Stimulated activated CD4-positive, alpha-beta T cell treated with anti-CD3 and anti-CD28 coated beads, Interleukin-4, amount 100 ng/mL, for 1 hour (primary cell): ENCODE data around the gene GTPBP4.

Experiments
- DNase-seq: peaks from one replicate; pipeline ENCODE4 v3.0.0-alpha.2; 2020

GTPBP4 gene

DNA sequence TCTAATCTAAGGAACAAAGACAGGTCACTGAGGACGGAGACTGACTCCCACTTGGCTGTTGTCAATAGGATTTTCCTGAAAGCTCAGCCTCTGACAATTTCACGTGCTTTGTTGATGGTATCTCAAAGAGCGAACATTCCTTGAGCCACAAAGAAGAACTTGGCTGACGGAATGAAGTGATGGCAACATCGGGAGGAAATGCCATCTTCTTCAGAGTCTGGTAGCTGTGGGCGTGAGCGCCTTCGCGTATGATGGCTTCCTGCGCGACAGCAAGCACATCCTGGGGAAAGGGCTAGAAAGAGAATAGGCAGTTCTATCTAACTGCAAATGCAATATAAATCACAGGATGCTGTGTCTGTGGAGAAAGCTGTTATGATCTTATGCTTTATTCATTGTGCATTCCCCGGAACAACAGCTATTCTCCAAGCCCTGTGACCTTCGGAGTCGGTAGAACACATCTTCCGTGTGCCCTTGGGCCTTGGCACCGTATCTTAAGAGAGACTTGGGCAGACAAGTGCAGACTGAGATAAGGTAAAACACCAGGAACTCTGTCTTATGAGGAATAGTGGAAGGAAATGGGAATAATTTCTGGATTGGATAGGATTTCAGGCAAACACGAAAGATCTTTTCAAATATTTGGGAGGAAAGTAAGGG lies 19.6 kb upstream of the GTPBP4 start:
- DNase-seq: no peak

DNA sequence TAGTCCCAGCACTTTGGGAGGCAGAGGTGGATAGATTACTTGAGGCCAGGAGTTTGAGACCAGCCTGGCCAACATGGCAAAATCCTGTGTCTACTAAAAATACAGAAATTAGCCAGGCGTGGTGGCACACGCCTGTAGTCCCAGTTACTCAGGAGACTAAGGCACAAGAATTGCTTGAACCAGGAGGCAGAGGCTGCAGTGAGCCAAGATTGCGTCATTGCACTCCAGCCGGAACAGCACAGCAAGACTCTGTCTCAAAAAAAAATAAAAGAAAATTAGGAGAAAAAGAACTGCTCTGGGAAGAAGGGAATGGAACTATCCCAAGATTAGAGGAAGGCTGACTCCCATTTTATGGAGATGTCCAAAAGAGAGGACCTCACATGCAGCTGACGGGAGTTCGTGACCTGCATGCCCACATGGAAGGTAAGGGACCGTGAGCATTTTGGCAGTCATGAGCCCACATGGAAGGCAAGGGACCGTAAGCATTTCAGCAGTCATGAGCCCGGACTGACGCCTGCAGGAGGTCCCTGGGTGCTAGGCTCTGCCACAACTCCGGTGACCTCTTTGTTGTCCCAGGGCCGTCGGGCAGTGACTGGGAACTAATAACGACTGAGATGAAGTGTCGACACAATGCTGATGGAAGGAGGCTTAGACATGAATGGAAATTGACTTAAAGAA lies 18.6 kb upstream of the GTPBP4 start:
- DNase-seq: no peak

DNA sequence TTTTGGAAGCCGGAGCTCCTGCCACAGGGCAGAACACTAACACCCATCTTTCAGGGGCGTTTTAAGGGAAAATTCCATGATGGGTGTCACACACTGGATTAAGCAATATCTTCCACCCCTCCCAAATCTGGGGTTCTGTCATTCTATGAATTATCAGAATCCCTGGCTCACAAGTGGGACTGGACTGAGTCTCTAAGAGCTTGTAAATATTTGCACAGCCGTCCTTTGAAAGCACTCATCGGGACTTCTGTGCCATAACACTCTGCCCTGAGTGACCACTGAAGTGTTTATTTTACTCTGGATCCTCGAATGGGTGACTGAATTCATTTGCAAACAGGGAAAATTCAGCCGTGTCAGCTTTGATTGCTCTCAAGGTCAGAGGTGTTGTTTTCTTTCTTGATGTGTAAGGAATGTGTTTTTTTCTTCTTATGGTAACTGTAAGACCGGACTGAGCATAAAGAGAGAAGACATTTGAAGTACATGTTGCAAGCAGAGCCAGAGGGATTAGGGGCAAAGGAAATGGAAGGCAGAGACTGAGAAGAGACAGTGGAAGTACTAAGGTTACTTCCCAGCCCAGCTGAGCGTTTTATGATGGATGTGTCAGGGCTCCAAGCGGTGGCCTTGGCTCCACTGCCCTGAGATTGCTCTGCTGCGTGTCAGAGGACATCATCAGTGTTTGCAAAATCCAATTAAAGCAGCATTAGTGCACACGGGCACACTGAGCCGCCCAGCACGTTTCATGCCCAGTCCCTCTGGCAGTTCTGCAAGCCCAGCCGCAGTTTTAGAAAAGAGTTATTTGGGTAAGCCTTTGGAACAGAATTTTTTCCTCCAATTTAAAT lies 17.7 kb upstream of the GTPBP4 start:
- DNase-seq: no peak

DNA sequence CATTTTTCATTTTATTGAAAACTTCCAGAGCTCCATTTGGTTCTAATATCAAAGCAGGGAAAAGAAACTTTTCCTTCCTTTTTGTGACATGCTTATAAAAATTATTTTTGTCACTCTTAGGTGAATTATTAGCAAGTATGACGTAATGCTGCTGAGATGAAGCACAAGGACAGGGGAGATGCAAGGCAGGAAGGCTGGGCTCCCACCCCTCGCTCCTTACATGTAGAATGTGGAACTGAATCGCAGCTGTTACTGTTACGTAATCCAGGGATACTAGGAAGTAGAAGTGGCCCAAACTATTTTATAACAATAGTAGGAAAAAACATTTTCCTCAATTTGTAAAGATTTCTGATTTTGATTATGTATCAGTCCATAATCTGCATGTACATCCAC lies 17.1 kb upstream of the GTPBP4 start:
- DNase-seq: no peak

DNA sequence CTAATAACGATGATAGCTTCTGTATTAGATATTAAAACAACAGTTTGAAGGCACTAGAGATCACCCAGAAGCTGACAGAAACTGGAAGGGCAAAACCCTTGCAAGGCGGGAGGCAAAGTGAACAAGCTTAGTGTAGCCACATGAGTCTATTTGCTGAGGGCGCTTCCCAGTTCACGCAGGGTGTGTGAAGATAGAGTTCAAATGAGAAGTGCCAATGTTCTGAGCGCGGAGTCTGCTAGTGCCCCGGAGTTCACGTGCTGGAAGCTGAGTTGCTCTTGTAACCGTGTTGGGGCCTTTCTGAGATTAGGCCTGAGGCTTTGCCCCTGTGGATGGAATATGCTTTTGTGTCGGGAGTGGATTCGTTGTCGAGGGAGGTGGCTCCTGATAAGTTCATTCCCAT lies 16.6 kb upstream of the GTPBP4 start:
- no peak for DNase-seq

DNA sequence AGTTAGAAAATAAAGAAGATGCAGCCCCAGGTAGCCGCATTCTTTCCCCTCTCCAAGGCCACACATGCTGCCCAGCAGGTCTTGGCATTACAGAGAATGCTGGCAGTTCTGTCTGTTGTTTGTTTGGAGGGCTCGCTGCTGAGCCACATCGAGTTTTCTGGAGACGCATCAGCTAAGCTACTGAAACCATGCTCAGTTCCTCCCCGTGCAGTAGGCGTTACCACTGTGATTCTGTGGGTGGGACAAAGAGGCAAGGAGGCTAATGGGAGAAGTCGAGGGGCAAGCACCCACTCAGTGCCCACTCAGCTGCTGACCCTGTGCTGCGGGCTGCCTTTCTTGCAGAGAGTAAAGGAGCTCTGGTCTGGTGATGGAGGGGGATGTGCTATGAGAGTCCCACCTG lies 15.5 kb upstream of the GTPBP4 start:
- DNase-seq: no peak

DNA sequence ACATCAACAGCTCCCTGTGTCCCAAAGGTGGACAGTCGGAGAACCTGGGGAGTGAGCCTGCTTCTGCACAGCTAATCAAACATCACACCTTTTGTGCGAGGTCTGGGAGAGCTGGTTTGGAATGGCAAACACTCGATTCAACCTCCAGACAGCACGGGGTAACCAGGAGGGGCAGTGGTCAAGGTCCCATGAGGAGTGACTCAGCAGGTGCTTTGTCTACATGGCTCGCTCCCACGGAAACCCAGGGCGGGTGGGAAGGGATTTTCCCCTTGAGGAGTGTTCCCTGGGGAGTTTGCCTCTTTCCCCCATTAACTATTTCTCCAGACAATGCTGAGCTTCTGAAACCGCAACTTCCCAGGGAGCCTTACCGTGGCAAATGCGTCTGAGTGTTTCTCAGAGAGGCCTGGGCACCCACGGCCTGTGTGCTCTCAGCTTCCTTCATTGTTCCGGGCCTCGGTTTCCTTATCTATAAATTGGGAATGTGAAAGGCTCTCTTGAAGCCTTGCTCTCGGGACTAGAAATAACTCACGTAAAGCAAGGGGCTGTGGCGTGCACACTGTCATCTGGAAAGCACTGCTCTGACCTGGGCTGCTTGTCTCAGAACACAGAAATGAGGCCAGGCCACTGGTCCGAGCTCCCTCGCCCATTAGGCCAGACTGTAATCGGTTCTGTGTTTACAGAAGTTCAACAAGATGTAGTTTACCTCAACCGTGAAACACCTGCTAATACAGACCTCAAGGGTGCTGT lies 14.0 kb upstream of the GTPBP4 start:
- DNase-seq: no peak

DNA sequence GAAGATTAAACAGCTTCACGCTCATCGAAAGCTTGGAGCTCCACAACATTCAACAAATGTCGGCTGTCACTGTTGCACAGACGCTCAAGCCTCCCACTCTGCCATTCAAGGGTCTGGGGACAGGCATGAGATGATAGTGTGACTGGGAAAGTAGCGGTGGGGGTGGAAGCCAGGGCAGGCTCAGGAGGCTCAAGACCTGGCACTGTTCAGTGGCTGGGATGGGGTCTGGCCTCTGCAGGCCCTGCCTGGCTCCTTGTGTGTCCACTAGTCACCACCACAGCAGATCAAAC lies 13.5 kb upstream of the GTPBP4 start:
- DNase-seq: no peak

DNA sequence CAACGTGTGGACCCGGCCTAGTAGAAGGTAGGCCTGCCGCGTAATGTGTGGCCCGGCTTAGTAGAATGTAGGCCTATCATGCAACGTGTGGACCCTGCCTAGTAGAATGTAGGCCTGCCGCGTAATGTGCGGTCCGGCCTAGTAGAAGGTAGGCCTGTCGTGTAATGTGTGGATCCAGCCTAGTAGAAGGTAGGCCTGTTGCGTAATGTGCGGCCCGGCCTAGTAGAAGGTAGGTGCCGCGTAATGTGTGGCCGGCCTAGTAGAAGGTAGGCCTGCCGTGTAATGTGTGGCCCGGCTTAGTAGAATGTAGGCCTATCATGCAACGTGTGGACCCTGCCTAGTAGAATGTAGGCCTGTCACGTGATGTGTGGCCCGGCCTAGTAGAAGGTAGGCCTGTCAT lies 11.9 kb upstream of the GTPBP4 start:
- no peak for DNase-seq

DNA sequence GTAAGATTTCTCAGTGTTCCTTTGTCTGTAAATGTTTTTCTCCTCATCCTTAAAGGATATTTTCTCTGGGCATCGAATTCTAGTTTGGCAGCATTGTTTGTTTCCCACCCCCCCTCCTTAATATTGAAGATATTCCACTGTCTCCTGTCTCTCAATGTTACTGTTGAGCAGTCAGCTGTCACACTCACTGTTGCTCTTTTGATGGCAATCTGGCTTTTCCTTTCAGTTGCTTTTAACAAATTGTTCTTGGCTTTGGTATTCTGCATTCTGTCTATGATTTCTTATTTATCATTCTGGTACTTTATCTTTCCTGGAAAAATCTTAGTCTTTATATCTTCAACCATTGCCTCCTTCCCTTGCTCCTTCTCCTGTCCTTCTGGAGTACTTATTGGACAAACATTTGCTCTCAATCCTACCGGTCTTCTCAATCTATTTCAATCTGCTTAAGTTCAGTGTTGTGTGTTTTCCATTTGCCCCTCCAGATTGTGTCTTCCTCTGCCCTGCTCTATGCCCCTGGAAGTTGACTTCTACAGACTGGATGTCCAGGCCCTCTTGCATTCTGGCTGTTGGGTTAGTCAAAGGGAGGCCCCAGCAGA lies 9.3 kb upstream of the GTPBP4 start:
- DNase-seq: no peak

DNA sequence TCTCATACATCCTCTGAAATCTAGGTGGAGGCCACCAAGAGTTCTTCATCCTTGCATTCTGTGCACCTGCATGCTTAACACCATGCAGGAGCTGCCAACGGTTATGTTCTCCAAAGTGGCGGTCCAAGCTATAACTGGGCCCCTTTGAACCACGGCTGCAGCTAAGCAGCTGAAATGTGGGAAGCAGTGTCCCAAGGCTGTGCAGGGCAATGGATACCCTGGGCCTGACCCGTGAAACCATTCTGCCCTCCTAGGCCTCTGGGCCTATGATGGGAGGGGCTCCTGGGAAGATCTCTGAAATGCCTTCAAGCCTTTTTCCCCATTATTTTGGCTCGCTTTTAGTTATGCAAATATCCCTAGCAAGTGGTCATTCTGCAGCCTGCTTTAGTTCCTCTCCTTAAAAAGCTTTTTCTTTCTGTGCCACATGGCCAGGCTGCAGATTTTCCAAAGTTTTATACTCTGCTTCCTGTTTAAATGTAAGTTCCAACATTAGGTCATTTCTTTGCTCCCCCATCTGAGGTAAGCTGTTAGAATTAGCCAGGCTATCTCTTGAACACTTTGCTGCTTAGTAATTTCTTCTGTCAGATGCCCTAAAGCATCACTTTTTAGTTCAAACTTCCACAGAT lies 7.7 kb upstream of the GTPBP4 start:
- no peak for DNase-seq

DNA sequence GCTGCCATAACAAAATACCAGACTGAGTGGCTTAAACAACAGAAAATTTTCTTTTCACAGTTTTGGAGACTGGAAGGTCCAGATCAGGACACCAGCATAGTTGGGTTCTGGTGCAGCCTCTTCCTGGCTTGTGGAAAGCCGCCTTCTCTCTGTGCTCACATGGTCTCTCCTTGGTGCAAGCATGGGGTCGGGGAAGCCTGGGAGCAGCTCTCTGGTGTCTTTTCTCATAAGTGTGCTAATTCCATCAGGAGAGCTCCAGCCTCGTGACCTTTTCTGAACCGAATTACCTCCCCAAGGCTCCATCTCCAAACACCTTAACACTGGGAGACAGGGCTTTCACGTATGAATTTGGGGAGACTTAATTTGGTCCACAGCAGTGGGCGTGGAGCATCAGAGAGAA lies 4.8 kb upstream of the GTPBP4 start:
- no peak for DNase-seq

DNA sequence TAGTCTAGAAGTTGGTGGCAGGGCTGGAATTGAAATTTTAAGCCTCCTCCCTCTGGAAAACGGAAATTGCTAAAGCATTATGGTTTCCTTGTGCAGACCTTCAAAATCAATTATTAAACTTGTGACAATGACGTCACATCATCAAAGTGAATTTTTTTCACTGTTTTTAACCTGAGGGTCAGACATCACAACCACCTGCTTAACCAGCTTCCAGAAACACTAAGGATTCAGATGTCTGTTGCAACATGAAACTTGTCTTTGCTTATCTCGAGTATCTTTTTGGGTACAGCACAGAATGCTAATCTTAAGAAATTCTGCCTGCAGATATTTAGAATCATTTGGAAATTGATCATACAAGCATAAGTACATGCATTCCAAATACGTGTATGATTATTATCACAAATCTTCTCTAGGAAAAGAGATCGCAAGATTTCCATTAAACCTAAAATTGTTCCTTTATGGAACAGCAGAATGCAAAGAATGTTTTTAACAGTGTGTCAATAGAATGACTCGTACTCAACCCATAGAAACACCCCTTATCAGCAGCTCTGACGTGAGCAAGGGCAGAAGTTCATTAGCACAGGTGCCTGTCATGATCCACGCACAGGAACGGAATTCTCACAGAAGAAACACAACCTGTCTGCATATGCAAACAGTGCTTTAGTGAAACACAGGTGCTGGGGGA lies 4.1 kb upstream of the GTPBP4 start:
- no peak for DNase-seq

DNA sequence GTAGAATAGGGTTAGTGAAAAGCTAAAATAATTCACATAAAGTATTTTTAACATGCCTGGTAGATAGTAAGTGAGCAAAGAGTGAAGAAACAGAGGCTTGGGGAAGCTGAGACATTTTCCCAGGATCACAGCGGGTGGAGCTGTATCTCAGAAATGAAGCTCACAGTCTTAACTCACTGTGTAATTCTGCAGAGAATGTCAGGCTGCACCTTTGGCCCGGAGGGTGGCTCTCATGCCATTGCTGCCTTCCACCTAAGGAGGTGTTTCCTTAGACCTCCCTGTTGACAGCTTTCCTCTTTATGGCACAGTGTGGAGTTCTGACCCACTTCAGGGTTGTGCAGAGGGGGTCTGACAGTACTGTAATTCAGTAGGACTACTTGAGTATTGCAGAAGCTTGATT lies 2.9 kb upstream of the GTPBP4 start:
- no peak for DNase-seq

DNA sequence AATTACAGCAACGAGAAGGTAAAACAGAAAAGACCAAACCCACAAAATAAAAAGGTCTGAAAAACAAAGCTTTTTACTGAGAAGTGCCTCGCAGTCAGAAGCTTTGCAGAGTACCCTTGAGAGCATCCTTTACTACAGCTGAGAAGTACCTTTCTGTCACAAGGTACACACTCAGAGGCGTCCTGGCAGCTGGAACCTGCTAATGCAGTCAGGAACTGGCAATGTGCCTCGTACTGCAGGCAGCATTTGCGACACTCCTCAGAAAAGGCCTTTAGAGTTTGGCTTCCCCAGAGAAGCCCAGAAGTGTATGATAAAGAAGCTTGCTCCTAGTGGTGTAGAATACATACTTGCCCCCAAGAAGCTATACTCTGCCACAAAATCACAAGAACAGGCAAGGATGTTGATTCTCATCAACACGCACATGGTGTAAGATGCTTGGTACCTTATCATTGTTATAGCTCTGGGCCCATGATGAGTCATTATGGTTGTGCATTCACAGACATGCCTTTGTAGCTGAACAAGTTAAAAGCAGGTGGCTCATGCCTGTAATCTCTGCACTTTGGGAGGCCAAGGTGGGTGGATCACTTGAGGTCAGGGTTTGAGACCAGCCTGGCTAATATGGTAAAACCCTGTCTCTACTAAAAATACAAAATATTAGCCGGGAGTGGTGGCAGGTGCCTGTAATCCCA lies 2.0 kb upstream of the GTPBP4 start:
- no peak for DNase-seq

DNA sequence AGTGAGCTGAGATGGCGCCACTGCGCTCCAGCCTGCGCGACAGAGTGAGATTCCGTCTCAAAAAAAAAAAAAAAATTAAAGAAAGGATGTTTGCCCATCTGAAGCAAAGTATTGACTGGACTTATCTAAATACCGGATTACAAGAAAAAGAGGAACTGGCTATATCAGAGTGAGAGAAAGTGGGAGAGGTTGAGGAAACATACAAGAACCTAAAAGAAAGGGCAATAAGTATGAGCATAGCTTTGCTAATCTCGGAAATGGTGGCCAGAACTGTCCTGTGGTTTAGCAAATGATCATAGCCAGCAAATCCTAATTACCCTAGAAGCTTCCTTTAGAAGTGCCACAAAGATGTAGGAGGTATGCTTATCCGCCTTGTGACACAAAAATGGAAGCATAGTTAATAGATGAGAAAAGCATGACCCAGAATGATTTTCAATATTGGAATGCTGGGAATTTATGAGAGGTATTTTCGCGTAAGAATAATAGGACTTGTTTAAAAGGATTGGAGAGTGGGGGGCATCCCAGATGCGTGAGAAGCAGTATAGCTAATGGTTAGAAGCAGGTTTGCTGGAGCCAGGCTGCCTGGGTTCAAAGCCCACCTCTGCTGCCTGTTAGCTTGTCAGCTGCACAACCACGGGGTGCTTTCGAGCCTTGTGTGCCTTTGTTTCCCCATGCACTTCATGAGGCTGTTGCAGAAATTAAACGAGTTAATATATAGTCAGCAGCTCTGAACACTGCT lies 1.2 kb upstream of the GTPBP4 start:
- DNase-seq: no peak

DNA sequence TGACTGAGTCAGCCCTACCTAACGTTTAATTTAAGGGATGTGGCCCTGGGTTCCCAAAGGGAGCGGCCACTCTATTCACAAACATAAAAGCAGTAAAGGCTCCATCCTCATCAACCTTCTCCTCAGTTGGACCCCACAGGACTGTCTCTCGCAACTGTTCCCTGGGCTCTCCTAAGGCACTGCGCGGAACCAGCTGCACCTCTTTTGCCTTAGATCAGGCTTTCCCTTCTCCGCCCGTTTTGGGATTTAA lies 689 bp upstream of the GTPBP4 start:
- DNase-seq: no peak

DNA sequence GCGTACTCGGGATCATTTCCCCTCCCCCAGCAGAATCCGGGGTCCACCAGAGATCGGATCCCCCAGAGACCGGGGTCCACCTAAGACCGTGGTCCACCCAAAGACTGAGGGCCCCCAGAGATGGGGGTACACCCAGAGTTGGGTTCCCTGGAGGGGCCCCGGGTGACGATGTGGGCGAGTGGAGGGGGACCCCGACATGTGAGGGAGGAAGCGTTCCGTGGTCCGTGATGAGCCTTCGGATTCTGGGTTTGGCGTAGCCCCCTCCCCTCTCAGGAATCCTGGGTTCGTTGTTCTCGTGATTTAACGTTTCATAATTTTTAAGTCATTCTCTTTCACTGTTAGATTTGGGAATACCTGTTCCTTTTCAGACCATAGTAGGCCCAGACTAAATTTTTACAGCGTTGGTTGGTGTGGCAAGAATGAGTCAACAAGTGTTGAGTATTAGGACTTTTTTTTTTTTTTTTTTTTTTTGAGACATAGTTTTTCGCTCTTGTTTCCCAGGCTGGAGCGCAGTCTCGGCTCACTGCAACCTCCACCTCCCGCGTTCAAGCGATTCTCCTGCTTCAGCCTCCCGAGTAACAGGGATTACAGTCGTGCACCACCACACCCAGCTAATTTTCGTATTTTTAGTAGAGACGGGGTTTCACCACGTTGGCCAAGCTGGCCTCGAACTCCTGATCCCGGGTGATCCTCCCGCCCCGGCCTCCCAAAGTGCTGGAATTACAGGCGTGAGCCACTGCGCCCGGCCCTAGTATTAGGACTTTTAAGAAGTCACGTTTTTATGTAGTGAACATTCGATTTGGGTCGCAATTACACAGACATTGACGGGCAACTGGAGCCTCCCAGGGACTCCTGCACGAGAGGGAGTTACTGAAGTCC lies 672 bp downstream of the GTPBP4 start:
- peak; percentile 53 for DNase-seq

DNA sequence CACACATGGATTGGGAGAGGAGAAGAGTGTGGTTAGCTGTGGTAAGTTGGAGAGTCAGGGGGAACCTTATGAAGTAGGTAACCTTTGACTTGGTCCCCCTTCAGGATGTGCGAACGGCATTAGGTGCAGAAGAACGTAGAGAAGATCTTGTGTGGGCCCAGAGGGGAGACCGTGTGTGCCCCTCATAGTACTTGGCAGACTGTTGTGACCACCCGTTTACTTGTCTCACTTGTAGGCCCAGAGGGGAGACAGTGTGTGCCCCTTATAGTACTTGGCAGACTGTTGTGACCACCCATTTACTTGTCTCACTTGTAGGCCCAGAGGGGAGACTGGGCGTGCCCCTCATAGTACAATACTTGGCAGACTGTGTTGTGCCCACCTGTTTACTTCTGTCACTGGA lies 2.6 kb downstream of the GTPBP4 start:
- DNase-seq: no peak

DNA sequence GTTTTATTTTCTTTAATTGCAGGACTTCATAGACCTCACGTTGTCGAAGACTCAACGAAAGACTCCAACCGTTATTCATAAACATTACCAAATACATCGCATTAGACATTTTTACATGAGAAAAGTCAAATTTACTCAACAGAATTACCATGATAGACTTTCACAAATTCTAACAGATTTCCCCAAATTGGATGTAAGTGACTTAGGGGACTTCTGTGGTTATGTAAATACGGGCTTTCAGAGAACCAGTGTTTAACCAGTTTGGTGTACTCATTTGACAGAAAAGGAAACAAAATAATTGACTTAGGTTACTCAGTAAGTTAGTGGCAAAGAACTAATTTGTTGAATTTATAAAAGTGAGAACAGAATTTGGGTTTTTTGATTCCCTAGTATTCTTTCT lies 4.2 kb downstream of the GTPBP4 start:
- DNase-seq: no peak
